ENCODE measurements around the gene FAM181A. TPM values are rescaled to one million over a fixed set of nuclear protein-coding genes. Genes with fewer than 3 reads are reported as not detected.

Gene FAM181A
- not detected for polyA plus RNA-seq (ENCODE audit: insufficient read length in 3 of 3)
- long read RNA-seq, donor 1: 0 reads
- long read RNA-seq, donor 2: 0 reads
- long read RNA-seq, donor 3: 0 reads
- long read RNA-seq, donor 4, partial matches to known transcripts: 0 of 1 reads
- long read RNA-seq, donor 4, other reads (novel, unspliced or antisense): 0 of 1 reads
- long read RNA-seq, donor 5: 0 reads
- long read RNA-seq, donor 6: 0 reads
- long read RNA-seq, donor 7: 0 reads
- long read RNA-seq, donor 8: 0 reads
- long read RNA-seq, donor 9: 0 reads
- long read RNA-seq, donor 10: 0 reads
- long read RNA-seq, donor 11: 0 reads
- long read RNA-seq, donor 12: 0 reads
- long read RNA-seq, donor 13: 0 reads
- long read RNA-seq, donor 14: 0 reads
- long read RNA-seq, donor 15: 0 reads
- long read RNA-seq, donor 16: 0 reads

DNA sequence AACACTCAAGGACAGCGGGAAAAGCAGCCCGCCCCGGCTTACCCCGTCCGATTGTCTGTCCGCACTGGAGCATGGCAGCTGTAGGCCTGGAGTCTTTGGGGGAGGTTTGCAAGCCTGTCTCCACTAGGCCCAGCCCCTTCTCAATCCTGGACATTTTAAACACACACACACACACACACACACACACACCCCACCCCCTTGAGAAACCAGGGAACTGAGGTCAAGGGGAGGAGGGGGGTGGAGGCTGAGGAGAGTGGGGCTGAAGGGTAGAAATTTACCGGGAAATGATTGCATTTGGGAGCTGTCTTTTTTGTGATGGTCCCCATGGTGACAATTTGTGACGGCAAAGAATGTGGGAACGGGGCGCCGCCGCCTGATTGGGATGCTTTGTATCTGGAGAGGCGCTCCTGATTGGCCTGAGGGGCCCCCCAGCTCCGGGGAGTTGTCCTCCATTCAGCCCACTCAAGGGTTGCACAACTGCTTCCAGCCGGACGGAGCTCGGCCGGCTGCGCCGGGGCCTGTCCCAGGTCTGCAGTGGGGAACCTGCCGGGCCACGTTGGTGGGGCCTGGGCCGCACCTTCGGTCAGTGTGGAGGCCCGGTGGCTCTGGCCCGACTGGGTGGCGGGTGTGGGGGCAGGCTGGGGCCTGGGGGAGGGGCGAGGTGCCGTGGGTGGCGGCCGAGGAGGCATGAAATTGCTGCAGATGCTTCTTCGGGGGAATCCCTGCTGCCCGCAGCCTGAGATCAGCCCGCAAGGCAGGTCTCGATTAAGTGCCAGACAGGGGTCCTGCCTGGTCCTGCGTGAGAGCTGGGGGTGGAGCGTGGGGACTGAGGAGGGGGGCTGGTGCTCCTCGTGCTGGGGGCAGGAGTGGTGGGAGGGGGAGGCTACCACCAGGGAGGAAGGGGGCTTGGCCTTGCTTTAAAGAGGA lies at the start of gene FAM181A:
TSS of gene FAM181A (plus strand) at position 472 of the 927 bp plus-strand sequence. CDS start 942 bp downstream, outside the sequence.
- DNase-seq: no peak

DNA sequence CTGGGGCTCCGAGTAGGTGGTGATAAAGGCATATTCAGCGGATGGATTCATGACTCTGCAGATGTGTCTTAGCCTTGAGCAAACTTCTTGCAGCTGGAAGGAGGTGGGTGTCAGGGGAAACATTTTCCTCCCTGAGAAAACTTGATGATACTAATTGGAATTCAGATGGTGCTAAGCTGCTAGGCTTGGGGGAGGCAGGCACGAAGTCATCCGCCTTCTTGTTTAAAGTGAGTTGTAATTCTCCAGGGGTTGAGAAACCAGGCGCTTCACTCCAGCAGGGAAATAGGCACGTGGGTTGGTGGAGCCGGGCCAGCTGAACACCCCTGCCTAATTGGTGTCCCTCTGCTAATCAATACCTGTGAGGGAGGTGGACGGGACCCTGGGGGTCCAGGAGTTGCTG lies 48.9 kb upstream of the FAM181A start:
- no peak for DNase-seq

GRCh38 chr14:93878871-93879270 lies 48.3 kb upstream of the FAM181A start:
- no peak for DNase-seq

- DNase-seq: no peak
Observed at GRCh38 chr14:93879362-93879983, 47.7 kb upstream of the FAM181A start.

DNA sequence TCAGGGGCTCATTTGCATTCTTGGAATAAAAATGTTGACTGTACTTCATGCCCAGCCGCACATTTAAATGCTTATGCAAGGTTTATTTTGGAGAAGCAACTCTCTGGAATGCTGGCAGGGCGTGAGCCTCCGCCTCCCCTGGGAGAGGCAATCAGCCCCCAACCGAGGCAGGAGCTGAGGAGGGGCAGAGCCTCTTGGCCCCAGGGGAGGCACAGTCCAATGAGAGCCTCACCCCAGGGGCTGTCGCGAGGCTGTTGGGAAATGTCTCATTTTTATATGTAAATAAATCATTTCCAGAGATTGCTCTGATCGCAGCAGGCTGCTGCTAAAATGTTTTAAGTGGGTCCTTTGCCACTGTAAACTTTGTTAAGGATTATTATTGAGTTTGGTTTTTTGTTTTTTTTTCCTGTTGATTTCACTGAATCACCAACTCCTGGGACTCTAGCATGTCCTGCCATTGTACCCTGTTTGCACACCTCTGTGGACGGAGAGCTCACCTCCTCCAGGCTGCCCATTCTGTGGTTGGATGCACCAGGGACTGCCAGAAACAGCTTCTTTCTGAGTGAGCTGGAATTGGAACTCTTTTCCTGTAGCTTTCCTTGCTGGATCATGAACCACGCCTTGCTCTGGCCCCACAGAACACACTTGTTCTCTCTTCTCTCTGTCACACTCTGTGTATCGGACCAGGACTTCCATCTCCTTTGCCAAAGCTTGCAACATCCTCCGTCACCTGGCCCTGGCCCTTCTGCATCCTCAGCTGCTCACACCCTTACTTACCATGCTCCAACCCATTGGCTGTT lies 46.9 kb upstream of the FAM181A start:
- peak; percentile 21 for DNase-seq

- DNase-seq: no peak
Observed at GRCh38 chr14:93884950-93885349, 42.2 kb upstream of the FAM181A start.

GRCh38 chr14:93888995-93889394 lies 38.1 kb upstream of the FAM181A start:
- DNase-seq: no peak

DNA sequence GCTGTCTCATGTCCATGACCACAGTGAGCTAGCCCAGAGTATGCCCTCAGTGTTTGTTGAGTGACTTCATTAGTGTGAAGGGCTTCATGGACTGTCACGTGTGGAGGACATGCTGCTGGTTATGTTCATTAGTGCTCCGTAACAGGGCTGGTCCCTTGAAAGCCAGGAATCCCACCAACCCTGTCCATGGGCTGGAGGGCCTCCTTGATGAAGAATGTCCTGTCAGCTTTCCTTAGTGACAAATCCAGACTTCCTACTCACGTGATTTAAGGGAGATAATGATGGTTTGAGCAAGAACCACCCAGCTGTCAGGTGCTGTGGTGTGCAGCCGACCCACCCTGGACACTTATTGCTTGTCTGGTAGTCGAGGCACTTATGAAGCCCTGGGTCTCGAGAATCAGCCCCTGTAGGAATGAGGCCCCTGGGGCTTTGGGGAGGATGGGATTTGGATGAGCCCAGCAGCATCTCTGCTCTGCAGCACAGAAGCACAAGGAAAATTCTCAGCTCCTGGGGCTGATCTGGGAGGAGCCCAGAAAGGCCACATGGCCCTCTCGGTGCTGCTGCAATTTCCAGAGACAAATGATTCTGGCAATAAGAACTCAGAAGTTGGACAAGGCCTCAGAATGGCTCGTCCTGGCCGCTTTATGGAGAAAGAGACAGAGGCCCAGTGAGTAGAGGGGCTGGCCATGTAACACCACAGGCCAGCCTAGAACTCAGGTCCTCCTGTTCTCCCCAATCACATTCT lies 37.2 kb upstream of the FAM181A start:
- DNase-seq: no peak

DNA sequence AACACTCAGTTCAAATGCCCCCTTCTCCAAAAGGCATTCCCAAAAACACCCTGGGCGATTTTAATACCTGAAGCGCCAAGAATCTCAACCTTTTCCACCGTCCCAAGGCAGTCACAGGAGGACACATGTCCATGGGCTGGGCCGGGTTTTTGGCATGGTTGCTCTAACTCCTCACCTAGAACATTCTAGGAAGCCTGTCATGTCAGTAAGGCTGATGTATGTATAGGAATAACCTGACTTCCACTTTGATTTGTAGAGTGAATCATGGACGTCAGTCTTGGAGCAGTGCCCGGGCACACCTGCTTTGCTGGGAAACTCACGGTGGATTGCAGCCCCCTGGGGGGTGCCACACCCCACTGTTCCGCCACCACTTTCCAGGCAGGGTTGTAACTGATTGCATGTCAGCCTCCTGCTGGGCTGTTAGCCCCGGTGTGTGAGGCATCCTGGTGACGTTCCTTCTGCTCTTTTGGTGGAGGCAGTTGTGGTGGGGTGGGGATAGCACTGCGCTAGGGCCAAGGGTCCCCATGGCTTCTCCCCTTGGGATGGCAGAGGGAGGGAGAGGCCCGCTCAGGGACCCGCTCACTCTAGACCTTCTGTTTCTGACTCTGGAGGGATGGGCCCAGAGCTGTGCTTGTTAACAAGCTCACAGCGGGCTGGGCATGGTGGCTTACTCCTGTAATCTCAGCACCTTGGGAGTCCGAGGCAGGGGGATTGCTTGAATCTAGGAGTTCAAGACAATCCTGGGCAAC lies 35.2 kb upstream of the FAM181A start:
- DNase-seq: no peak

DNA sequence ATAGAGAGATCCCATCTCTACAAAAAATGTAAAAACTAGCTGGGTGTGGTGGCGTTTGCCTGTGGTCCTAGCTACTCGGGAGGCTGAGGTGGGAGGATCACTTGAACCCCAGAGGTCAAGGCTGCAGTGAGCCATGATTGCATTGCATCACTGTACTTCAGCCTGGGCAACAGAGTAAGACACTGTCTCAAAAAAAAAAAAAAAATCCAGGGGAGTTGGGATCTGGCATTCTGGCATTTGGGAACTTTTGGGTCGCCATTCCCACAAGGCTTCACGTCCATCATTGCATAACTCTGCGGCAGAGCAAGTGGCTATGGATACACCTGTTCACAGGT lies 34.7 kb upstream of the FAM181A start:
- no peak for DNase-seq

- DNase-seq: peak; percentile 62
Observed at GRCh38 chr14:93892923-93893558, 34.1 kb upstream of the FAM181A start.

- DNase-seq: no peak
Observed at GRCh38 chr14:93893661-93894261, 33.4 kb upstream of the FAM181A start.

- DNase-seq: no peak
Observed at GRCh38 chr14:93895023-93895604, 32.0 kb upstream of the FAM181A start.

DNA sequence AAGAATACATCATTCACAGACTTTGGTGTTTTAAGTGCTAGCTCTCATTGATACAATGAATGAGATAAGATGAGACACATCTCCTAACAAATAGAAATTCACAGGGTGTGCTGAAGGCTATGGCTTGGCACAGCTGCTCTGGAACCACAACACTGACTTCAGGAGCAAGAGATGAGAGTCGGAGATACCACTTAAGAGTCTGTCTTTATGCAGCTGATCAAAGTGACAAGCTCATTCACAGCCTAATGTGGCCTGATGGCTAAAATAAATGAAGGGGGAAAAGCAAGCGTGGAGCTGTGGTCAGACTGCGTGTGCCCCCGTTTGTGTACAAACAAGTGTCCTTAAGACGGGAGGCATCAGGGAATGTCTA lies 29.7 kb upstream of the FAM181A start:
- no peak for DNase-seq

DNA sequence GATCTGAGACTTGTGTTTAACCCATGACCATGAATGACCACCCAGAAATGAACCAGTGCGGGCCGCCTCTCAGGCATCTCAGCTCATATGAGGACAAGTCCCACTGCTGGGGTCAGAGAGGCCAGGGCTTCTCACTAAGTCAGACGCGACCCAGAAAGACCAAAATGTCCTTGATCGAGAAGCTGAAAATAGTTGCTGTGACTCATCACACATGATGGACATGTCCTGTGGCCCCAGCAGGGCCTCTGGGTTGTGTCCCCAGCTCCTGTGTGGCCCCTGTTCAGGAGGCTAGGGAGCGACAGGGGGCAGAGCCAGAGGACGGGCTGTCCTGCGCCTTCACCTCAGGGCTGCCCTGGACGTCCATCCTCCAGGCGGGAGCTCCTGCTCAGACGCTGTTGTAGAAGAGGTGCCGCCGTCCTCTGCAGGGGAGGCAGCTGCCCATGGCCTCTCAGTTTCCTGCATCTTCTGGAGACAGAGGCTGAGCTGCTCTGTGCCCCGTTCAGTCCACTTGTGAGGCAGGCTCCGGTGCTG lies 29.0 kb upstream of the FAM181A start:
- no peak for DNase-seq

GRCh38 chr14:93898731-93899130 lies 28.4 kb upstream of the FAM181A start:
- no peak for DNase-seq

GRCh38 chr14:93901813-93902212 lies 25.3 kb upstream of the FAM181A start:
- no peak for DNase-seq

GRCh38 chr14:93902619-93903307 lies 24.4 kb upstream of the FAM181A start:
- no peak for DNase-seq
